GM21619 (cell line): ENCODE results near the gene SERF2.
A peak's percentile ranks its signal among the peaks of the same experiment; 100 is the strongest.
"Not testable (repeated sequence)": the region's sequence is repeated elsewhere in the genome, so short reads cannot be mapped to it uniquely, and the experiment has no call there.

ENCODE experiments used
- ATAC-seq: cut with Tn5 transposase; IDR thresholded peaks from one replicate; pipeline ENCODE4 v1.9.1; 2021; ENCODE audit not compliant: unreplicated experiment

SERF2 gene

DNA sequence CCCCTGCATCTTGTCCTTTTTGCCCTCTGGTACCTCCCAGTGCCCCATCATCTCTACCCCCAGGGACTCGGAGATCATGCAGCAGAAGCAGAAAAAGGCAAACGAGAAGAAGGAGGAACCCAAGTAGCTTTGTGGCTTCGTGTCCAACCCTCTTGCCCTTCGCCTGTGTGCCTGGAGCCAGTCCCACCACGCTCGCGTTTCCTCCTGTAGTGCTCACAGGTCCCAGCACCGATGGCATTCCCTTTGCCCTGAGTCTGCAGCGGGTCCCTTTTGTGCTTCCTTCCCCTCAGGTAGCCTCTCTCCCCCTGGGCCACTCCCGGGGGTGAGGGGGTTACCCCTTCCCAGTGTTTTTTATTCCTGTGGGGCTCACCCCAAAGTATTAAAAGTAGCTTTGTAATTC is 1.5 kb downstream of the SERF2 start:
- ATAC-seq: no peak

DNA sequence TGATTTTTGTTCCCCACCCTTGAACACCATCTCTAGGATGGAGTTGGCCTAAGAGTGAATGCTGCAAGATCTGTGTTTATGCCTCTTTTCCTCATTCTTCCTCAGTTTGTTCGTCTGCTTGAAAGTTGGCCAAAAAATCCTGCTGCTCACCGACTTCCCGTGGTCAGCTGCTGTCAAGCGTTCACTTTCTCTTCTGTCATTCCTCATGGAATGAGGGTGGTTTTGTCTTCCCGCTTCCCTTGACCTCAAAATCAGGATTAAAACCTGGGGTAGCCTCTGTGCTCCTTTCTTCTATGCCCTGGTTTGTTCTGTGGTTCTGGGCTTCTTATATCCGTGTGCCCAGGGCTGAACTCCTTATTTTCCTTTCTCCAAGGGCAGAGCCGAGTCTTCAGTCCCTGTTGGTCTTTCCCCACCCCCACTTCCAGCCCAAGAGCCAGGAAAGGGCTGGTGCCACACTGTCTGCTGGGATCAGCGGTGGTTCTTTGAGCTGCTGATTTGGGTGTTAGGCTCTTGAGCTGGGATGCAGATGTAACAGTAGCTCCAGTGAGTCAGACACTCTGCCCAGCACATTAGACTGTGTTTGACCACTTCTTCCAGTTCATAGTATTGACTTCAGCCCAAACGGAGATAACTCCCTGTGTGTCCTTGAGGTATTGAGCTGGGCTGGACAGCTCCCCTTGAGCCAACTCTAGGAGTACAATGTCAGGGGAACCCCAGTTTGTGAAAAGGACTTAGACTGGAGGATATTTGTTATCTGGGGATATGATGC is 2.3 kb downstream of the SERF2 start:
- no peak for ATAC-seq

DNA sequence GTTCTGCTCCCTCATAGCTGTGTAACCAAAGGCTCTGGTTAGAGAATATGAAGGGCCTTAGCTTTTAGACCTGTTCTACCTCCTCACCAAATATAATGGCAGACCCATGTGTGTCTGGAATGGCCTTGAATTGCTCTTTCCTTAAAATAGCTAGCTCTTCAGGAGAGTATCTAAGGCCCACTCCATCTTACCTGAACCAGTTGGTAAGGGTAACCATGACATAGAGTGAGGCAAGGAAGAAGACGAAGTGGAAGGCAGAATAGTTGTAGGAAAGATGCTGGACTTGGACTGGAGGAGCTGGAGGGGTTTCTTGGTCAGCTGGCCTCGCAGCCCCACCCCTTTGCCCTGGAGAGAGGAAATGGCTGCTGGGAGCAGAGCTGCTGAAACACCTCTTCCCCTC is 3.1 kb downstream of the SERF2 start:
- ATAC-seq: no peak

GRCh38 chr15:43795997-43796396 is 3.9 kb downstream of the SERF2 start:
- no peak for ATAC-seq

GRCh38 chr15:43796566-43796965 is 4.4 kb downstream of the SERF2 start:
- ATAC-seq: no peak

- ATAC-seq: no peak
Measured at GRCh38 chr15:43799209-43799944, 7.3 kb downstream of the SERF2 start.

DNA sequence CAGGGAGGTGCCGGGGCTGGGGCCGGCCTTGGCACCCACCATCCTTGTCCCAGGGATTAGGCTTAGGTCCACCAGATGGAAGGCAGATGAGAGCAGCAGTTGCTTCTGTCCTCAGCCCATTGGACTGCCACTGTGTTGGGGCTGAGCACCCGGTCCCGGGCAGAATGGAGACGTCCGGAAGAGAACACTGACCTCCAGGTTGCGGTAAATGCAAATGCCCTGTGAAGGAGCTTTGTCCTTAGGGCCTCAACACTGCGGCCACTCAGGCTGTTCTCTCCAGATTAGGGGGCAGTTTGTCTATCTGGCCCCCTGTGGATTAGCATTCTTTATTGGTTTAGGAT is 7.8 kb downstream of the SERF2 start, which contains the start of gene SERINC4:
SERINC4 (minus strand) TSS at position 276 of the 341 bp plus-strand sequence; CDS start at position 42, 234 bp downstream.
- no peak for ATAC-seq

DNA sequence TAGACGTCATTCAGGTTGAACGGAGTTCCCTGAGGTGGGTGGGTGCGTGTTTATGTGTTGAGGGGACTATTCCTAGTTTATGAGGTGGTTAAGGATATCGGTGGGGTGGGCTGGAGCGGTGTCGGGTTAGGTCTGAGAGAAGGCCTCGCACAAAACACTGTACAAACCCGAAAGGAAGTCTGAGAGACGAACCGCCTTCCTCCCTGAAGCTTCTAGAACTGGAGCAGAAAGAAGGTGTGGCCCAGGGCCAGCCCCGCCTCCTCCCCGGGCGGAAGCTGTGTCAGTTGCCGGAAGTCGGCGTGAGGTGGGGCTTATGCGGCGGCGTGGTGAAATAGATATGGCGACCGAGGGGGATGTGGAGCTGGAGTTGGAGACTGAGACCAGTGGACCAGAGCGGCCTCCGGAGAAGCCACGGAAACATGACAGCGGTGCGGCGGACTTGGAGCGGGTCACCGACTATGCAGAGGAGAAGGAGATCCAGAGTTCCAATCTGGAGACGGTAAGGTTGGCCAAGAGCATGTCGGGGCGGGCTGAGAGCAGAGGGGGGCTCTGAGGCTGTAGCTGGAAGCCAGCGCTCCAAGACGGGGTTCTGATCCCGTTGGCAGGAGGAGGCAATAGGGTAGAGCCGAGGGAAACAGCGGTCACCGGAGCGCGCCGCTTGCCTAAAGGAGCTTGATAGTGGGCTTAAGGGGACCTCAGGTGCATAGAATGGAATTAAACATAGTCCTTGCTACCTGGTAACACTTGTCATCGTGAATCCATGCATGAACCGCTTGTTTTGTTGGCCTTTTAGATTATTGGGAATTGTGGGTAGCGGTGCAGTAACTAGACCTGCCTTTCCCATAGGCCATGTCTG is 8.4 kb downstream of the SERF2 start, which contains the start of gene HYPK:
HYPK (plus strand) TSS at position 314 of the 856 bp plus-strand sequence; CDS start at position 338, 24 bp downstream.
- peak; percentile 89 for ATAC-seq

DNA sequence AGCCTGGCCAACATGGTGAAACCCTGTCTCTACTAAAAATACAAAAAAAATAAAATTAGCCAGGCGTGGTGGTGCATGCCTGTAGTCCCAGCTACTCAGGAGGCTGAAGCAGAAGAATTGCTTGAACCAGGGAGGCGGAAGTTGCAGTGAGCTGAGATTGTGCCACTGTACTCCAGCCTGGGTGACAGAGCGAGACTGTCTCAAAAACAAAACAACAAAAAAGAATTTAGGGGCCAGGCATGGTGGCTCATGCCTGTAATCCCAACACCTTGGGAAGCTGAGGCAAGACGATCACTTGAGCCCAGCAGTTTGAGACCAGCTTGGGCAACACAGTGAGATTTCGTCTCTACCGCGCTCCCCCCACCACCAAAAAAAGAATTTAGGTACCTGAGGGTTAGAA is 10.6 kb downstream of the SERF2 start:
- not testable (repeated sequence) for ATAC-seq

- no peak for ATAC-seq
Measured at GRCh38 chr15:43808435-43808950, 16.4 kb downstream of the SERF2 start.

DNA sequence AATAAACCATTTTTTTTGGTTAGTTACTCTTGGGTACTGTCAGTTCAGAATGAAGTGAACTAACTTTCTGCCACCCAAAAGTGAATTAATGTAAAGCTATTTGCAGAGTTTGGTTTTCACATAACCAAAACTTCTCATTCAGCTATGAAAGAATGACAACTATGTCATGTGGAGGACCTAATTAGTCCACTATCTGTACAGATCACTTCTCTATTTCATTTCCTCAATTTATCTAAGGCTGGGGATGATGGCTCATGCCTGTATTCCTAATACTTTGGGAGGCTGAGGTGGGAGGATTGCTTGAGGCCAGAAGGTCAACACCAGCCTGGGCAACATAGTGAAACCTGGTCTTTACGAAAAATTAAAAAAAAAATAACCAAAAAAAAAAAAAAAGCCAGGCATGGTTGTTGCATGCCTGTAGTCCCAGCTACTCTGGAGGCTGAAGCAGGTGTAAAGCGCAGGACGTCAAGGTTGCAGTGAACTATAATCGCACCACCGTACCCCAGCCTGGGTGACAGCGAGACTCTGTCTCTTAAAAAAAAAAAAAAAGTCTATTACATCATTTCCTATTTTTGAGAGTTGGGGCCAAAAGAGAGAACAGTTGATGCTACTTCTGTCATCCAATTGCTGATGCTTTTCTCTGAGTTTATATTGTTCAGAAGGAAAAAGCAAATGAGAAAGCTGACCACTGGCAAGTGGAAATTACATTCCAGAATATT is 17.0 kb downstream of the SERF2 start:
- ATAC-seq: peak; percentile 61

GRCh38 chr15:43815064-43815463 is 22.9 kb downstream of the SERF2 start:
- not testable (repeated sequence) for ATAC-seq

- no peak for ATAC-seq
Measured at GRCh38 chr15:43821505-43821904, 29.4 kb downstream of the SERF2 start.

- peak; percentile 73 for ATAC-seq
Measured at GRCh38 chr15:43824302-43825246, 32.5 kb downstream of the SERF2 start, which contains the start of gene MFAP1. TSS of gene MFAP1 (minus strand) at chr15:43824690. CDS start at chr15:43824569, 121 bp downstream.

GRCh38 chr15:43825305-43825704 is 33.2 kb downstream of the SERF2 start:
- ATAC-seq: not testable (repeated sequence)

- no peak for ATAC-seq
Measured at GRCh38 chr15:43826029-43826507, 33.9 kb downstream of the SERF2 start.

DNA sequence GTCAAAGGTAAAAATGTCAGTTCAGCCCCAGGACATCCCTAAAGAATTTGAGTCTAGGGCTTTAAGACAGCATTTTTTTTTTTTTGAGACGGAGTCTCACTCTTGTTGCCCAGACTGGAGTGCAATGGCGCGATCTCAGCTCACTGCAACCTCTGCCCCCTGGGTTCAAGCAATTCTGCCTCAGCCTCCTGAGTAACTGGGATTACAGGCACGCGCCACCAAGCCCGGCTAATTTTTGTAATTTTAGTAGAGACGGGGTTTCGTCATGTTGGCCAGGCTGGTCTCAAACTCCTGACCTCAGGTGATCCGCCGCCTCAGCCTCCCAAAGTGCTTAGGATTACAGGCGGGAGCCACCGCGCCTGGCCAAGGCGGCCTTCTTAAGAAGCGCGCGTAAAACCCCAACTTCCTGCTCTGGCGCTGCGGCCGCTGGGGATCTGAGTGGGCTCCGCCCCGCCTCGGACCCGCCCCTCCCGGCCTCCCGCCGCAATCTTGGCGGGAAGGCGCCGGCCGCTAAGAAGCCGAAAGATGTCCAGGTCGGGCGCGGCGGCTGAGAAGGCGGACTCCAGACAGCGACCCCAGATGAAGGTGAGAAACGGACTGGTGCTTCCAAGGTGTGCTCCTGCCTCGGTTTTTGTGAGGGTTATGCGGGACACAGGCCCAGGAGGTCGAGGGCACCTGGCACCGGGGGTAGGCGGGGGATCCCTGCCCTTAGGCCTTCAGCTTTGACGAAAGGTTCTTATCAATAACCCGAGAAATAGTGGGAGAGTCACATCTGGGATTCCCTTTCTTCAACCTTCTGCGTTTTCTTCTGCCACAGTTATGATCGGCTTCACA is 34.6 kb downstream of the SERF2 start, which contains the start of gene WDR76:
WDR76 (plus strand) TSS at position 495 of the 834 bp plus-strand sequence; CDS start at position 526, 31 bp downstream.
- peak; percentile 51 for ATAC-seq
